Stimulated activated CD8-positive, alpha-beta memory T cell treated with anti-CD3 and anti-CD28 coated beads, Interleukin-7, amount 100 ng/mL, for 4 hours (primary cell): ENCODE measurements around the gene PROX1.

Experiments used
- DNase-seq, 2 donors: peaks; one replicate each; pipeline ENCODE4 v3.0.0-alpha.2; 2020; ENCODE audit warnings: low read depth in 2 of 2

PROX1 gene

GRCh38 chr1:213999732-214000131, 12.0 kb downstream of the PROX1 start:
- DNase-seq = no peak

GRCh38 chr1:214002060-214002459, 14.3 kb downstream of the PROX1 start:
- DNase-seq = no peak

- DNase-seq = no peak
These were observed 14.7 kb downstream of the PROX1 start for GRCh38 chr1:214002472-214002871.

- no peak for DNase-seq
These were observed 15.5 kb downstream of the PROX1 start for GRCh38 chr1:214003233-214003632.

GRCh38 chr1:214004014-214004413, 16.2 kb downstream of the PROX1 start:
- DNase-seq = no peak

GRCh38 chr1:214004795-214005194, 17.0 kb downstream of the PROX1 start:
- DNase-seq = no peak

- DNase-seq = no peak
These were observed 17.9 kb downstream of the PROX1 start for GRCh38 chr1:214005708-214006107.

GRCh38 chr1:214006845-214007244, 19.1 kb downstream of the PROX1 start:
- no peak for DNase-seq

- DNase-seq = no peak
These were observed 20.6 kb downstream of the PROX1 start for GRCh38 chr1:214008347-214008746.

- no peak for DNase-seq
These were observed 21.1 kb downstream of the PROX1 start for GRCh38 chr1:214008791-214009422.

GRCh38 chr1:214009423-214010196, 21.8 kb downstream of the PROX1 start:
- no peak for DNase-seq

- DNase-seq = no peak
These were observed 22.4 kb downstream of the PROX1 start for GRCh38 chr1:214010197-214010573.

- no peak for DNase-seq
These were observed 22.9 kb downstream of the PROX1 start for GRCh38 chr1:214010717-214011116.

GRCh38 chr1:214012418-214012817, 24.6 kb downstream of the PROX1 start:
- DNase-seq = no peak

- DNase-seq = no peak
These were observed 26.0 kb downstream of the PROX1 start for GRCh38 chr1:214013614-214014377.

GRCh38 chr1:214014730-214015129, 27.0 kb downstream of the PROX1 start:
- no peak for DNase-seq

GRCh38 chr1:214017191-214017982, 29.6 kb downstream of the PROX1 start:
- DNase-seq = no peak

GRCh38 chr1:214018386-214019268, 30.9 kb downstream of the PROX1 start:
- DNase-seq = no peak

GRCh38 chr1:214019499-214019898, 31.7 kb downstream of the PROX1 start:
- DNase-seq = no peak

GRCh38 chr1:214021321-214021720, 33.5 kb downstream of the PROX1 start:
- DNase-seq = no peak

GRCh38 chr1:214022229-214022791, 34.5 kb downstream of the PROX1 start:
- no peak for DNase-seq
